Pancreas (tissue), 10 donors: ENCODE results near the gene SIAH3. TPM values are rescaled to one million over a fixed set of nuclear protein-coding genes. Genes with fewer than 3 reads are reported as not detected.

ENCODE experiments used
- ATAC-seq, 4 donors: fragments of 200-7000 bp; cut with Tn5 transposase; one replicate each; pipeline versions ENCODE4 v1.8.0 to v1.9.1; 2020; ENCODE audit warnings: mild to moderate bottlenecking in 4 of 4, moderate library complexity in 4 of 4
- DNase-seq, 6 donors: peaks; one replicate each; pipeline ENCODE4 v3.0.0-alpha.2; 2020
- FAIRE-seq: peaks from 2 replicates; lab custom pipeline; 2012; peaks lifted over from hg19 to GRCh38; lab: Jason Lieb, UNC
- H3K27ac ChIP-seq, 4 donors: fragments of 200-600 bp; sonication (generic); 1 replicate in 3 of 4; 2 replicates in 1 of 4; pipeline versions ENCODE4 v1.5.0 to v1.8.0; 2020
- H3K27me3 ChIP-seq, 4 donors: fragments of 200-600 bp; one replicate each; pipeline ENCODE4 v1.8.0; 2021
- H3K36me3 ChIP-seq, 3 donors: fragments of 200-600 bp; sonication (generic) in 1 of 3; one replicate each; pipeline versions ENCODE4 v1.5.0 to v1.8.0; 2020 to 2021
- H3K4me1 ChIP-seq, 3 donors: fragments of 200-600 bp; one replicate each; pipeline ENCODE4 v1.8.0; 2021
- H3K4me3 ChIP-seq, 4 donors: fragments of 200-600 bp; sonication (generic) in 2 of 4; one replicate each; pipeline versions ENCODE4 v1.5.0 to v1.8.0; 2020 to 2021
- H3K9me3 ChIP-seq, 4 donors: fragments of 200-600 bp; one replicate each; pipeline ENCODE4 v1.8.0; 2021
- WGBS, 2 donors: extraction: QIAGEN DNeasy Blood & Tissue Kit; methylation state at CpG; one replicate each; pipeline ENCODE4 v1.1.7; 2013; 5-methylcytosine and 5-hydroxymethylcytosine counted together
- intact Hi-C, 3 donors: fragments of 100-400 bp; cut with DNase I; formaldehyde crosslinking; loops; one replicate each; pipeline versions ENCODE4 v1.11.1 to v1.14.2; 2022
- polyA plus RNA-seq, 2 donors: library from polyadenylated mRNA; stranded (reverse); fragments of 200-250 nt; gene quantifications; one replicate each; pipeline ENCODE4 v1.2.3, GENCODE V29; 2013
- total RNA-seq, 6 donors: library from RNA; stranded (reverse); fragmentation: NEBNext Ultra II Directional in 4 of 6; extraction: Animal tissue kit (Norgen Biotek cat#: 25700) in 4 of 6; gene quantifications; one replicate each; pipeline versions ENCODE4 v1.2.1 to v1.2.4, GENCODE V29; 2021 to 2023
- TF ChIP-seq, protein P1 (sequence below), 4 donors: fragments of 200-600 bp; sonication (generic) in 3 of 4; IDR thresholded peaks; one replicate each; pipeline versions ENCODE4 v1.5.0 to v1.8.0; 2021; ENCODE audit warnings: antibody characterized with exemption in 4 of 4
- donor health status: healthy with polysubstance abuse.
- donor health status: DM: no; HTN: no; CAD: no; lungs with moderate emphysema.
- donor health status: DM: no; HTN: no; CAD: no.
- donor health status: control.
- donor health status: control.
- donor health status: Bipolar disorder and iron deficiency.
- donor health status: DM: yes; HTN: yes; CAD: no.
- donor health status: DM: no; HTN: no; CAD: no.
- donor health status: DM: no; HTN: no; CAD: no.
- donor health status: DM: yes; HTN: yes; CAD: no.

The SIAH3 gene
- total and polyA plus RNA-seq, 8 donors = 0.03 TPM; not detected in 7

DNA sequence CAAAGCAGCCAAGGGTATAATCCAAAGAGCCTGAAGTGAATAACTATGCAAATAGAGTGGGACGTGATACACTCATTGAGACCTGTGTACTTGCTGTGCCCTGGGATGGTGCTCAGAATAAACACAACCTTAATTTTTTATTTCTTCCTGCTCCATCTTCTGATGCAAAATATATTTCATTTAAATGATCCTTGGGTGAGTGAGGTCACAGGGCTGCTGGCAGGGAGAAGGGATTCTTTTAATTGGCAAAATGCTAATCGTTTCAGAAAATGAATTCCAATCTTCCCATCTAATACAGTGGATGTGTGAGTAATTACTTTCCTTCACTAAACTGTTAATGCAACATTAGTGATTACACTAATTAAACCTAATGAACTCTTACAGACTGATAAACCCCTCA is 63.5 kb downstream of the SIAH3 start:
- intact Hi-C loops = no loop called here
- FAIRE-seq = no peak
- H3K4me3 ChIP-seq = no peak overlapping the region
- no peaks in the 10 kb centered on the region for H3K27me3 ChIP-seq
- no peaks in the 10 kb centered on the region for H3K36me3 ChIP-seq
- no peak overlapping the region for H3K27ac ChIP-seq
- no peak for DNase-seq
- H3K9me3 ChIP-seq = no peaks in the 10 kb centered on the region
- peaks cover 0 to 8% (median 0%) of the 10 kb centered on the region in 3 donors for H3K4me1 ChIP-seq
- TF ChIP-seq, protein P1, sequence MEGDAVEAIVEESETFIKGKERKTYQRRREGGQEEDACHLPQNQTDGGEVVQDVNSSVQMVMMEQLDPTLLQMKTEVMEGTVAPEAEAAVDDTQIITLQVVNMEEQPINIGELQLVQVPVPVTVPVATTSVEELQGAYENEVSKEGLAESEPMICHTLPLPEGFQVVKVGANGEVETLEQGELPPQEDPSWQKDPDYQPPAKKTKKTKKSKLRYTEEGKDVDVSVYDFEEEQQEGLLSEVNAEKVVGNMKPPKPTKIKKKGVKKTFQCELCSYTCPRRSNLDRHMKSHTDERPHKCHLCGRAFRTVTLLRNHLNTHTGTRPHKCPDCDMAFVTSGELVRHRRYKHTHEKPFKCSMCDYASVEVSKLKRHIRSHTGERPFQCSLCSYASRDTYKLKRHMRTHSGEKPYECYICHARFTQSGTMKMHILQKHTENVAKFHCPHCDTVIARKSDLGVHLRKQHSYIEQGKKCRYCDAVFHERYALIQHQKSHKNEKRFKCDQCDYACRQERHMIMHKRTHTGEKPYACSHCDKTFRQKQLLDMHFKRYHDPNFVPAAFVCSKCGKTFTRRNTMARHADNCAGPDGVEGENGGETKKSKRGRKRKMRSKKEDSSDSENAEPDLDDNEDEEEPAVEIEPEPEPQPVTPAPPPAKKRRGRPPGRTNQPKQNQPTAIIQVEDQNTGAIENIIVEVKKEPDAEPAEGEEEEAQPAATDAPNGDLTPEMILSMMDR (IDR thresholded peaks at IDR 0.05) = no peak
- 69 to 82% methylated on average over 2 of the region's 2 CpGs for WGBS, 2 donors
- ATAC-seq = no peak

DNA sequence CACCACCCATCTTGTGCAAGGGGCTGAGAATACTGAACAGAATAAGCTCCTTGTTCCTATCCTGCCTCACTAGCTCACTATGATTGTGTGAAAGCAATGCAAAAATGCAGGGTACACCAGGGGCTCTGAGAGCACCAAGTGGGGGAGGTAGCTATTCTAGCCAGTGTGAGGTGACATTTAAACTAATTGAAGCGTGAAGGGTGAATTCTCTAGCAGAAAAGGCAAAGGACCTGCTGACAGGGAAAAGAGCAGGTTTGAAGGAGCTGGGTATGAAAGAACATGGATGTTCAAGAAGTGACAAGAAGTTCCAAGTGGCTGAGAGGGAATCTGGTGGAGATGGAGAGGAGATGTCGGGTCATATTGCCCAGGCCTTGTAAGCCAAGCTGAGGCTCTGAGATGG is 64.2 kb downstream of the SIAH3 start:
- 94 to 98% methylated on average over 2 of the region's 2 CpGs for WGBS, 2 donors
- FAIRE-seq (no peak), DNase-seq (no peak), ATAC-seq (no peak)
- Histone ChIP-seq H3K4me1 (peaks cover 0 to 8% (median 0%) of the 10 kb centered on the region in 3 donors), H3K27me3 (no peaks in the 10 kb centered on the region), H3K4me3 (no peak overlapping the region), H3K36me3 (no peaks in the 10 kb centered on the region), H3K9me3 (no peaks in the 10 kb centered on the region), H3K27ac (no peak overlapping the region)
- TF ChIP-seq, protein P1 (IDR thresholded peaks at IDR 0.05) = no peak
- intact Hi-C loops = no loop called here

DNA sequence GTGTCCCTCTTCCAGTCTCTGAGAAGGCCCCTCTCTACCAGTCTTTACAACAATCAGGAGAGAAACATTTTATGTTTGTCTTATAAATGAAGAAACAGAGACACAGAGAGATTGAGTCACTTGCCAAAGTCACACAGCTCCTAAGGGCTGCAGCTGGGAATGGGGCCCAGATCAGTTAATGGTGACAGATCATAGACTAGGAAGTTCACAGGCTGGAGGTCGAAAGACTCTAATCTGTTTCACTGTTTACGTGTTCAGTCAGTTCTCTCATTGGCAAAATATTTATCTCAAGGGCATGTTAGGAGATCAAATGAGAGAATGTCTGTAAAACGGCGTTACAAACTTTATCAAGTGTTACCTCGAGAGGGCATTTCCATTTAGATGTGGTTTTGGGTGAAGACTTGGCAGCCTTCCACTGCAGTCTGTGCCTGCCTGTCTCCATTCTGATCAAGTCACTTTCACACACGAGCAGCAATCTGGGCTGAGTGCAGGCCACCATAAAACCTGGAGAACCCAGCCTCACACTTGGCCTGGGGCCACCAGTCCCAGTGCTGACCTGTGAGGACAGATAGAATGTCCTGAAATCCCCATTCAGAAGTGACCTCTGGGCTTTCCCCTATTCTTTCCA is 65.1 kb downstream of the SIAH3 start:
- peak overlapping the region in 2 of 4 donors; percentile 10 to 17 for H3K27ac ChIP-seq
- no peaks in the 10 kb centered on the region for H3K9me3 ChIP-seq
- H3K4me1 ChIP-seq = peaks cover 0 to 14% (median 0%) of the 10 kb centered on the region in 3 donors
- WGBS, 2 donors = 9 to 10% methylated on average over 6 of the region's 6 CpGs
- no peaks in the 10 kb centered on the region for H3K27me3 ChIP-seq
- peak in 4 of 6 donors; percentile 19 to 50 (median 31) for DNase-seq
- H3K4me3 ChIP-seq = no peak overlapping the region
- intact Hi-C loops = no loop called here
- TF ChIP-seq, protein P1 (IDR thresholded peaks at IDR 0.05) = no peak
- no peak for FAIRE-seq
- no peaks in the 10 kb centered on the region for H3K36me3 ChIP-seq
- ATAC-seq = peak; percentile 60 to 72 (median 69)

DNA sequence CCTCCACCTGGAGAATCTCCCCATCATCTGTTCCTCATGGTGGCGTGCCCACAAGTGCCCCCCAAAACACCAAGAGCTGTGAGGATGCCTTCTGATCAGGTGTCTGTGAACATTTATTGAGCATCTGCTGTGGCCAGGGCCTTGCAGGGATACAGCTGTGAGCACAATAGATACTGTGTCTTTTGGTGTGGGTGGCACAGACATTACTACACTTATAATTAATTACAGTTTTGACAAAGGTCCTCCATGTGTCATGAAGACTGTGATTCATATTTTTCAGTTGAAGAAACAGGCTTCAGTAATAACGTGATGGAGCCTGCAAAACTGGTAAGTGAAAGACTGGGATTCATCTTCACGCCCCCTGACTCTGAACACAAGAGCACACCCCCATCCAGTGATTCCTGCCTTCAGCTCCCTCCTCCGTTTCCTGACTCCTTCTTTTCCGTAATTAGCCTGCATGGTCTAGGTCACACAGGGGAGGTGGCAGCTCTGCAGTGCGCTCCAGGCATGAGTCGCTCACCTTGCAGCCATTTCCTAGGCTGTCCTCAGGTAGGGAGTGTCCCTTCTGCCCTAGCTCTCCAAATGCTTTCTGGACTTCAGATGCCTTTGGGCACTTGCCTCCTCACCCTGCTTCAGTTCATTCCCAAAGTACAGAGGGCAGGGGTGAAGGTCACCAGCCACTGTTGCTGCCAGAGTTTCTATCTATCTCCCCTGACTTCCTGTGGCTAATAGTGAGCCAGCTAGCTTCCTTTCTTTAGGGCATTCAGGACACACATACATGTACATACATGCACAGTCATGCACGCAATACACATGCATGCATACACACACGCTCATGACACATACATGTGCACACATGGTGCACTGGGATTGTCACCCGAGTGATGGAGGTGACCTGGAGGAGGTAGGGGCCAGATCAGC is 66.5 kb downstream of the SIAH3 start:
- no peak for ATAC-seq
- TF ChIP-seq, protein P1 (IDR thresholded peaks at IDR 0.05) = no peak
- no peaks in the 10 kb centered on the region for H3K9me3 ChIP-seq
- FAIRE-seq = no peak
- WGBS, 2 donors = 78 to 86% methylated on average over 10 of the region's 10 CpGs
- no peaks in the 10 kb centered on the region for H3K27me3 ChIP-seq
- DNase-seq = no peak
- H3K36me3 ChIP-seq = no peaks in the 10 kb centered on the region
- intact Hi-C loops = no loop called here
- no peak overlapping the region for H3K27ac ChIP-seq
- peaks cover 0 to 17% (median 0%) of the 10 kb centered on the region in 3 donors for H3K4me1 ChIP-seq
- no peak overlapping the region for H3K4me3 ChIP-seq
